GM18951 (cell line): ENCODE results near the gene VGLL2.

Experiments used
- POLR2A ChIP-seq: IDR thresholded peaks from 4 replicates; pipeline ENCODE4 v1.6.1; 2011; ENCODE audit warnings: mild to moderate bottlenecking; ENCODE audit not compliant: insufficient read length, insufficient read depth; ENCODE audit errors: extremely low read depth
- in situ Hi-C: fragments of 300-500 bp; cut with MboI; formaldehyde crosslinking; loops from one replicate; pipeline ENCODE4 v1.12.0; 2022; ENCODE audit warnings: low sequenced_read_pairs, mixed read lengths, inconsistent platforms; ENCODE audit not compliant: unreplicated experiment

VGLL2 gene

GRCh38 chr6:117263353-117263927 lies 1.9 kb upstream of the VGLL2 start:
- in situ Hi-C loops: no loop called here
- no peak for TF ChIP-seq POLR2A

GRCh38 chr6:117264369-117264691 lies 1.0 kb upstream of the VGLL2 start:
- TF ChIP-seq POLR2A: no peak
- in situ Hi-C loops: no loop called here

- in situ Hi-C loops: no loop called here
- TF ChIP-seq POLR2A: no peak
These were observed 507 bp upstream of the VGLL2 start for GRCh38 chr6:117264692-117265409.

GRCh38 chr6:117266257-117267053 lies 1.1 kb downstream of the VGLL2 start:
- in situ Hi-C loops: no loop called here
- TF ChIP-seq POLR2A: no peak

- in situ Hi-C loops: no loop called here
- TF ChIP-seq POLR2A: no peak
These were observed 1.6 kb downstream of the VGLL2 start for GRCh38 chr6:117267054-117267347.

- TF ChIP-seq POLR2A: no peak
These were observed 2.6 kb downstream of the VGLL2 start for GRCh38 chr6:117267766-117268534.

GRCh38 chr6:117268924-117269323 lies 3.6 kb downstream of the VGLL2 start:
- in situ Hi-C loops: no loop called here

More at GRCh38 chr6:117267766-117268534, 2.6 kb downstream of the VGLL2 start:
- in situ Hi-C loops: no loop called here

GRCh38 chr6:117269638-117270054 lies 4.3 kb downstream of the VGLL2 start:
- in situ Hi-C loops: no loop called here
- no peak for TF ChIP-seq POLR2A

More at GRCh38 chr6:117268924-117269323, 3.6 kb downstream of the VGLL2 start:
- TF ChIP-seq POLR2A: no peak

- in situ Hi-C loops: no loop called here
- no peak for TF ChIP-seq POLR2A
These were observed 4.9 kb downstream of the VGLL2 start for GRCh38 chr6:117270055-117270842.

- in situ Hi-C loops: no loop called here
- TF ChIP-seq POLR2A: no peak
These were observed 5.6 kb downstream of the VGLL2 start for GRCh38 chr6:117270843-117271507.

GRCh38 chr6:117272032-117272866 lies 6.9 kb downstream of the VGLL2 start:
- in situ Hi-C loops: no loop called here
- TF ChIP-seq POLR2A: no peak

- in situ Hi-C loops: no loop called here
- TF ChIP-seq POLR2A: no peak
These were observed 7.5 kb downstream of the VGLL2 start for GRCh38 chr6:117272891-117273290.

- TF ChIP-seq POLR2A: no peak
- in situ Hi-C loops: no loop called here
These were observed 9.8 kb downstream of the VGLL2 start for GRCh38 chr6:117275205-117275604.
